ENCODE data around the gene RAB11FIP3. TPM values are rescaled to one million over a fixed set of nuclear protein-coding genes. Genes with fewer than 3 reads are reported as not detected.

Gene RAB11FIP3
- total RNA-seq, 4 donors from 2014 or later, result 27.0 to 50.1 (median 34.8) TPM

DNA sequence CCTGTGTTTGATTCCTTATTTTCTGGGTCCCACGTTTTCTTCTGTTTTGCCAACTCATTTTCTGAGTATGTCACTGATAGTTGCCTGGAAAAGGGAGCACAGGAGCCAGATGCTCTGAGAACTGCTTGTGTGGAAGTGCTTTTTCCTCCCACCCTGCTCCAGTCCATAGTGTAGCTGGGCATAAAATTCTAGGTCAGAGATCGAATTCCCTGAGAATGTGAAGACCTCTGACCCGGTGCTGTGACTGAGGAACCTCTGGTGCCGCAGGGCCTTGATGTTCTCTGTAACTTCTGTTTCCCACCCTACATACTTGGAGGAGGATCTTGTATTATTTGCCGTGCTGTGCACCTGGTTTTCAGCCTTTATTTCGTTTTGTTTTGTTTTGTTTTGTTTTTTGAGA lies 82.5 kb downstream of the RAB11FIP3 start:
- in situ Hi-C loops (cut with MboI; ENCODE audit: low sequenced_read_pairs in 4 of 4), result no loop called here
- H3K27ac ChIP-seq, result no peak overlapping the region
- no peak for ATAC-seq

DNA sequence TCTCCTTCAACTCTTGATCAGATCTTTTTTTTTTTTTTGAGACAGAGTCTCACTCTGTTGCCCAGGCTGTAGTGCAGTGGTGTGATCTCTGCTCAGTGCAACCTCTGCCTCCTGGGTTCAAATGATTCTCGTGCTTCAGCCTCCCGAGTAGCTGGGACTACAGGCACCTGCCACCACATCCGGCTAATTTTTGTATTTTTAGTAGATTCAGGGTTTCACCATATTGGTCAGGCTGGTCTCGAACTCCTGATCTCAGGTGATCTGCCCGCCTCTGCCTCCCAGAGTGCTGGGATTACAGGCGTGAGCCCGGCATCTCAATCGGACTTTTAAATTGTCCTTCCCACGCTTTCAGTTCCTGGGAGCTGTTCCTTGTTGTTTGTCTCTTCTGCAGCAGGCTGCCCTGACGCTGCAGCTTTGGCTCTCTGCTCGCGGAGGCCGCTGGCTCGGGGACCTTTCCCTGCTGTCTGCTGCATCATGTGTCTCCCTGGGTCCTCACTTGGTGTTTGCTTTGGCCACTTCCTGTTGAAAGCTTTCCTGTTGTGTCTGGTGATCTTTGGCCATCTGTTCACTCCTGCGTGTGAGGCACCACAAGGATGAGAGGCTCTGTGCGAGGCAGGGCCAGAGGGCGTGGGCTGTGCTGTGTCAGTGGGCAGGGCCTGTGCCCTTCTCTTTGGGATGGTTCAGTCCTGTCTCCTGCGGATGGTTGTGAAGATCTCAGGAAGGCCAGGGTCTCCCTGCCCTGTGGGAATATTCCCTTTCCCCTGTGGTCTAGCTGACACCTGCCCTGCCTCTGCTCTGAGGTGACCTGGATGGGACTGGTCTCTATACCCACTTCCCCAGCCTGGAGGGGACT lies 83.7 kb downstream of the RAB11FIP3 start:
- H3K36me3 ChIP-seq, result peaks cover 0 to 32% of the 10 kb centered on the region in 2 donors

More for the DNA sequence above, 82.5 kb downstream of the RAB11FIP3 start:
- Histone ChIP-seq H3K9me3 (no peaks in the 10 kb centered on the region), H3K27me3 (no peaks in the 10 kb centered on the region), H3K4me3 (no peak overlapping the region), H3K36me3 (peaks cover 0 to 33% of the 10 kb centered on the region in 2 donors), H3K4me1 (no peaks in the 10 kb centered on the region)
- intact Hi-C loops (cut with DNase I; ENCODE audit: low total_unique reads), result no loop called here
- DNase-seq, result no peak
- TF ChIP-seq, protein P1, sequence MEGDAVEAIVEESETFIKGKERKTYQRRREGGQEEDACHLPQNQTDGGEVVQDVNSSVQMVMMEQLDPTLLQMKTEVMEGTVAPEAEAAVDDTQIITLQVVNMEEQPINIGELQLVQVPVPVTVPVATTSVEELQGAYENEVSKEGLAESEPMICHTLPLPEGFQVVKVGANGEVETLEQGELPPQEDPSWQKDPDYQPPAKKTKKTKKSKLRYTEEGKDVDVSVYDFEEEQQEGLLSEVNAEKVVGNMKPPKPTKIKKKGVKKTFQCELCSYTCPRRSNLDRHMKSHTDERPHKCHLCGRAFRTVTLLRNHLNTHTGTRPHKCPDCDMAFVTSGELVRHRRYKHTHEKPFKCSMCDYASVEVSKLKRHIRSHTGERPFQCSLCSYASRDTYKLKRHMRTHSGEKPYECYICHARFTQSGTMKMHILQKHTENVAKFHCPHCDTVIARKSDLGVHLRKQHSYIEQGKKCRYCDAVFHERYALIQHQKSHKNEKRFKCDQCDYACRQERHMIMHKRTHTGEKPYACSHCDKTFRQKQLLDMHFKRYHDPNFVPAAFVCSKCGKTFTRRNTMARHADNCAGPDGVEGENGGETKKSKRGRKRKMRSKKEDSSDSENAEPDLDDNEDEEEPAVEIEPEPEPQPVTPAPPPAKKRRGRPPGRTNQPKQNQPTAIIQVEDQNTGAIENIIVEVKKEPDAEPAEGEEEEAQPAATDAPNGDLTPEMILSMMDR (IDR thresholded peaks at IDR 0.05 in 4 of 5, conservative IDR thresholded peaks at IDR 0.05 in 1 of 5), result no peak
- TF ChIP-seq POLR2A (IDR thresholded peaks at IDR 0.05), result no peak

DNA sequence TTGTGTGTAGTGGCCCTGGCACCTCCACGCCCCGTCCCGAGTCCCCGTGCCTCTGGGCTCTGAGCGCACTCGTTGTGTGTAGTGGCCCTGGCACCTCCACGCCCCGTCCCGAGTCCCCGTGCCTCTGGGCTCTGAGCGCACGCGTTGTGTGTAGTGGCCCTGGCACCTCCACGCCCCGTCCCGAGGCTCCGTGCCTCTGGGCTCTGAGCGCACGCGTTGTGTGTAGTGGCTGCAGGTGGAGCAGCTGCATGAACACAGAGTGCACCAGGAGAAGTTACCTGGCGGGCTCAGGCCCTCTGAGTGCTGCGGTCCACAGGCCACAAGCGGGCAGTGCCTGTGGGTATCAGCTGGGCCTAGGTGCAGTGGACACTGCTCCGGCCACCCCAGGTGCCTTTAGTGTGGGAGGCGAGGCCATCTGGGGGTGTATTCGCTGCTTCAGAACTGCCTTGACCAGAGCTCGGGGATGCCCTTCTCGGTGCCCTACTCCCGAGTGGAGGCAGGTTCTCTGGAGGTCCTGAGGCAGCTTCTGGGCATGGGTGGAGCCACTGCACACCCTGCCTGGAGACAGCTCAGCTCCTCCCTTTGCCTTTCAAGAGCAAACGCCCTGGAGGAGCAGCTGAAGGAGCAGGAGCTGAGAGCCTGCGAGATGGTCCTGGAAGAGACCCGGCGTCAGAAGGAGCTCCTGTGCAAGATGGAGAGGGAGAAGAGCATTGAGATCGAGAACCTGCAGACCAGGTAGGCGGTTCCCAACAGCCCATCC lies 84.8 kb downstream of the RAB11FIP3 start:
- Histone ChIP-seq H3K4me1 (no peaks in the 10 kb centered on the region), H3K27me3 (no peaks in the 10 kb centered on the region), H3K4me3 (no peak overlapping the region), H3K27ac (no peak overlapping the region), H3K36me3 (peaks cover 0 to 40% of the 10 kb centered on the region in 2 donors), H3K9me3 (no peaks in the 10 kb centered on the region)
- no peak for ATAC-seq
- in situ Hi-C loops (cut with MboI; ENCODE audit: low sequenced_read_pairs in 4 of 4), result no loop called here
- TF ChIP-seq, protein P1 (IDR thresholded peaks at IDR 0.05 in 4 of 5, conservative IDR thresholded peaks at IDR 0.05 in 1 of 5), result no peak
- no peak for TF ChIP-seq POLR2A (IDR thresholded peaks at IDR 0.05)
- no peak for DNase-seq
- intact Hi-C loops (cut with DNase I; ENCODE audit: low total_unique reads), result no loop called here

More for the DNA sequence above, 83.7 kb downstream of the RAB11FIP3 start:
- in situ Hi-C loops (cut with MboI; ENCODE audit: low sequenced_read_pairs in 4 of 4), result no loop called here
- Histone ChIP-seq H3K4me1 (no peaks in the 10 kb centered on the region), H3K27me3 (no peaks in the 10 kb centered on the region), H3K4me3 (no peak overlapping the region), H3K9me3 (no peaks in the 10 kb centered on the region), H3K27ac (no peak overlapping the region)
- DNase-seq (no peak), ATAC-seq (peak in 1 of 2 donors; percentile 46)
- no peak for TF ChIP-seq POLR2A (IDR thresholded peaks at IDR 0.05)
- TF ChIP-seq, protein P1 (IDR thresholded peaks at IDR 0.05 in 4 of 5, conservative IDR thresholded peaks at IDR 0.05 in 1 of 5), result no peak
- intact Hi-C loops (cut with DNase I; ENCODE audit: low total_unique reads), result no loop called here

DNA sequence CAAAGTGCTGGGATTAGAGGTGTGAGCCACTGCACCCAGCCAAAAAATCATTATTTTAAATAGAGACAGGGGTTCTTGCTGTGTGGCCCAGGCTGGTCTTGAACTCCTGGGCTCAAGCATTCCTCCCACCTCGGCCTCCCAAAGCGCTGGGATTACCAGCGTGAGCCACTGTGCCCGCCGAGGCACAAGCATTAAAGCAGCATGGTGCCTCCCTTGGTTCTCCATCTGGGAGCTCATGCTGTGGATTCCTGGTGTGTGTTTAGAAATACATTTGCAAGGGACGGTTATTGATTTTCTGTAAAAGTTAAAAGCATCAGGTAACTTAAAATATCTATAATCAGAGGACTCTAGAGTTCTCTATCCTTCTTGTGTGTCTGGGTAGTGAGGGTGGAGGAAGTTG lies 87.4 kb downstream of the RAB11FIP3 start:
- no peaks in the 10 kb centered on the region for H3K9me3 ChIP-seq
- no peak overlapping the region for H3K27ac ChIP-seq
- H3K4me3 ChIP-seq, result no peak overlapping the region
- H3K4me1 ChIP-seq, result no peaks in the 10 kb centered on the region
- peaks cover 0 to 50% of the 10 kb centered on the region in 2 donors for H3K36me3 ChIP-seq
- TF ChIP-seq, protein P1 (IDR thresholded peaks at IDR 0.05 in 4 of 5, conservative IDR thresholded peaks at IDR 0.05 in 1 of 5), result no peak
- no peak for TF ChIP-seq POLR2A (IDR thresholded peaks at IDR 0.05)
- in situ Hi-C loops (cut with MboI; ENCODE audit: low sequenced_read_pairs in 4 of 4) (no loop called here), intact Hi-C loops (cut with DNase I; ENCODE audit: low total_unique reads) (no loop called here)
- ATAC-seq, result no peak
- DNase-seq, result no peak
- no peaks in the 10 kb centered on the region for H3K27me3 ChIP-seq

All from gastrocnemius medialis (tissue), 4 donors.